GM12878 (cell line): ENCODE results near the gene SPRR5. TPM values are rescaled to one million over a fixed set of nuclear protein-coding genes. Genes with fewer than 3 reads are reported as not detected.

ENCODE experiments used
- ATAC-seq: fragments of 200-7000 bp; cut with Tn5 transposase; 3 replicates; pipeline ENCODE4 v1.9.1; 2020; ENCODE audit warnings: mild to moderate bottlenecking, moderate library complexity
- BruUV-seq: library from RNA; stranded (reverse); fragments of 400-500 nt; replicated peaks from 2 replicates; lab custom pipeline; 2021; lab: Mats Ljungman, UMichigan
- CTCF ChIA-PET: fragments of 300-600 bp; sonication (Branson Sonifier 250); formaldehyde crosslinking; extraction: SDS; loops from one replicate; lab custom pipeline; 2021; ENCODE audit warnings: inconsistent platforms; lab: Yijun Ruan, JAX
- POLR2A ChIA-PET: fragments of 350-600 bp; formaldehyde crosslinking; extraction: SDS; loops from one replicate; lab custom pipeline; 2021; ENCODE audit warnings: inconsistent platforms; lab: Charles Lee
- RAD21 ChIA-PET: fragments of 300-600 bp; sonication (Branson Sonifier 250); formaldehyde crosslinking; loops from one replicate; lab custom pipeline; 2023; ENCODE audit warnings: antibody characterized with exemption; ENCODE audit not compliant: unreplicated experiment; lab: Charles Lee
- SMC1A ChIA-PET: fragments of 300-600 bp; sonication (Branson Sonifier 250); formaldehyde crosslinking; loops from one replicate; lab custom pipeline; 2023; ENCODE audit not compliant: unreplicated experiment, uncharacterized antibody; lab: Charles Lee
- DNase-seq: peaks from one replicate; pipeline ENCODE4 v3.0.0-alpha.2; 2011; ENCODE audit warnings: low read depth, low spot score
- FAIRE-seq: peaks from 3 replicates; lab custom pipeline; 2011; peaks lifted over from hg19 to GRCh38; lab: Jason Lieb, UNC
- H2AFZ ChIP-seq: 2 replicates; pipeline ENCODE4 v1.6.0; 2011; ENCODE audit warnings: low read depth, low read length, control low read depth; ENCODE audit not compliant: control insufficient read depth
- H3K27ac ChIP-seq: 2 replicates; pipeline ENCODE4 v1.5.1; 2011; ENCODE audit warnings: control low read depth; ENCODE audit not compliant: control insufficient read depth, insufficient read depth
- H3K27me3 ChIP-seq, 2 experiments: replicated peaks in 1 of 2; 2 replicates each; pipeline versions ENCODE4 v1.6.0 to v1.6.1; 2011; ENCODE audit warnings: low read length in 1 of 2; ENCODE audit not compliant: control insufficient read depth in 2 of 2, insufficient read depth in 2 of 2
- H3K36me3 ChIP-seq, 2 experiments: 2 replicates each; pipeline ENCODE4 v1.5.1; 2011; ENCODE audit warnings: low read length in 1 of 2; ENCODE audit not compliant: control insufficient read depth in 2 of 2, insufficient read depth in 2 of 2
- H3K4me1 ChIP-seq: 2 replicates; pipeline ENCODE4 v1.6.1; 2011; ENCODE audit warnings: mild to moderate bottlenecking, low read length, moderate library complexity, mixed read lengths; ENCODE audit not compliant: control insufficient read depth, insufficient read depth
- H3K4me2 ChIP-seq: 2 replicates; pipeline ENCODE4 v1.6.0; 2011; ENCODE audit warnings: control low read depth; ENCODE audit not compliant: control insufficient read depth, insufficient read depth
- H3K4me3 ChIP-seq: fragments of 200-600 bp; sonication (generic); 2 replicates; pipeline ENCODE4 v1.5.1; 2016
- H3K79me2 ChIP-seq: 2 replicates; pipeline ENCODE4 v1.6.0; 2011; ENCODE audit warnings: low read length; ENCODE audit not compliant: control insufficient read depth, insufficient read depth
- H3K9ac ChIP-seq: 2 replicates; pipeline ENCODE4 v1.8.0; 2011; ENCODE audit warnings: low read length, control low read depth, mixed read lengths; ENCODE audit not compliant: control insufficient read depth, insufficient read depth
- H3K9me3 ChIP-seq: replicated peaks from 3 replicates; pipeline ENCODE4 v1.5.1; 2011; ENCODE audit warnings: mild to moderate bottlenecking, low read length; ENCODE audit not compliant: control insufficient read depth, insufficient read depth
- H4K20me1 ChIP-seq: 2 replicates; pipeline ENCODE4 v1.6.0; 2011; ENCODE audit not compliant: control insufficient read depth, insufficient read depth
- CBX3 ChIP-seq: fragments of 200-600 bp; sonication (generic); IDR thresholded peaks from 2 replicates; pipeline ENCODE4 v1.6.1; 2016; ENCODE audit warnings: low read depth, borderline replicate concordance
- IRF5 ChIP-seq: fragments of 450-650 bp; IDR thresholded peaks from 2 replicates; pipeline ENCODE4 v1.6.1; 2017; ENCODE audit warnings: borderline replicate concordance
- RBBP5 ChIP-seq: fragments of 200-600 bp; sonication (generic); conservative IDR thresholded peaks from 2 replicates; pipeline ENCODE4 v1.6.1; 2016
- RELB ChIP-seq: fragments of 450-650 bp; IDR thresholded peaks from 2 replicates; pipeline ENCODE4 v1.6.1; 2017; ENCODE audit warnings: low read depth, mild to moderate bottlenecking, moderate library complexity
- SPI1 ChIP-seq: IDR thresholded peaks from 2 replicates; pipeline ENCODE4 v1.6.1; 2011; ENCODE audit warnings: low read depth, mild to moderate bottlenecking, low read length, moderate library complexity, borderline replicate concordance; ENCODE audit not compliant: insufficient read depth
- WGBS: methylation state at CpG from one replicate; pipeline ENCODE4 v1.1.6; 2016; ENCODE audit warnings: low lambda C conversion rate; ENCODE audit not compliant: insufficient replicate concordance, insufficient coverage; ENCODE audit errors: missing lambda C conversion rate; 5-methylcytosine and 5-hydroxymethylcytosine counted together
- in situ Hi-C: fragments of 300-500 bp; cut with MboI; formaldehyde crosslinking; loops from 9 replicates; pipeline ENCODE4 v1.14.3; 2018; ENCODE audit warnings: mixed read lengths
- intact Hi-C: fragments of 100-400 bp; cut with micrococcal nuclease; formaldehyde crosslinking; loops from one replicate; pipeline ENCODE4 v1.14.2; 2022; ENCODE audit not compliant: unreplicated experiment
- polyA plus RNA-seq, 11 experiments: library from polyadenylated mRNA; depleted of rRNA in 4 of 11; unstranded in 6 of 11; stranded (reverse) in 5 of 11; fragments of >200 nt; fragmentation: Nextera tagmentation in 4 of 11; fragmentation: Illumina TruSeq in 1 of 11; extraction: Ambion mirVana in 4 of 11; extraction: Trizol in 1 of 11; gene quantifications; 1 replicate in 1 of 11; 2 replicates in 10 of 11; pipeline versions ENCODE4 v1.2.1 to v1.2.3, GENCODE V29; 2011 to 2016; ENCODE audit warnings: inconsistent platforms in 2 of 11, missing spikeins in 2 of 11, low read depth in 1 of 11
- total RNA-seq, 4 experiments: library from RNA; depleted of rRNA in 3 of 4; stranded (reverse); fragments of >200 nt in 3 of 4; fragmentation: Illumina TruSeq in 1 of 4; extraction: Trizol in 1 of 4; gene quantifications; 2 replicates each; pipeline versions ENCODE4 v1.2.1 to v1.2.3, GENCODE V29; 2013 to 2021

Gene SPRR5
- total and polyA plus RNA-seq, 10 of the 15 experiments (the other 5 are each of a cell fraction or from before 2014, with no cell fraction given), result not detected

- TF ChIP-seq IRF5 (no peak), RBBP5 (no peak), RELB (no peak), CBX3 (no peak), SPI1 (no peak)
- BruUV-seq, result no TSS peak
Observed at GRCh38 chr1:152933196-152933595, 13.8 kb upstream of the SPRR5 start.

More at GRCh38 chr1:152933196-152933595, 13.8 kb upstream of the SPRR5 start:
- Histone ChIP-seq H3K79me2 (no peaks in the 10 kb centered on the region), H3K4me3 (no peak overlapping the region), H3K27me3 (peaks cover 0 to 2% of the 10 kb centered on the region in 2 experiments; a peak in 2 of 4 replicates), H3K4me1 (no peaks in the 10 kb centered on the region), H3K9ac (no peak overlapping the region), H2AFZ (no peak overlapping the region), H4K20me1 (no peaks in the 10 kb centered on the region), H3K4me2 (no peak overlapping the region), H3K27ac (no peak overlapping the region), H3K36me3 (no peaks in the 10 kb centered on the region), H3K9me3 (no peaks in the 10 kb centered on the region)
- RAD21 ChIA-PET, result no interaction called here
- FAIRE-seq, result no peak
- in situ Hi-C loops, result no loop called here
- SMC1A ChIA-PET, result no interaction called here
- POLR2A ChIA-PET, result interaction anchor here (1.2 kb wide), 1 partner anchor 20 kb away, joined by 3 read pairs; no protein-coding TSS in a partner anchor
- intact Hi-C loops, result no loop called here
- DNase-seq, result no peak
- CTCF ChIA-PET, result interaction anchor here (1.4 kb wide), 1 partner anchor 63 kb away, joined by 6 read pairs; no protein-coding TSS in a partner anchor
- WGBS, result 0% methylated on average over 2 of the region's 2 CpGs
- ATAC-seq, result no peak
